HepG2 (cell line): ENCODE data around the gene B4GALT7. TPM values are rescaled to one million over a fixed set of nuclear protein-coding genes. Genes with fewer than 3 reads are reported as not detected.

ENCODE experiments used
- ATAC-seq: fragments of 200-7000 bp; cut with Tn5 transposase; 3 replicates; pipeline ENCODE4 v1.9.1; 2020; ENCODE audit warnings: mild to moderate bottlenecking, moderate library complexity
- BruUV-seq: library from RNA; stranded (reverse); fragments of 400-500 nt; replicated peaks from 2 replicates; lab custom pipeline; 2021; lab: Mats Ljungman, UMichigan
- CTCF ChIA-PET: fragments of 300-600 bp; formaldehyde crosslinking; extraction: SDS; loops from one replicate; lab custom pipeline; 2021; ENCODE audit warnings: low total read pairs, inconsistent platforms, low intra/inter-chr PET ratio; lab: Yijun Ruan, JAX
- POLR2A ChIA-PET: fragments of 350-600 bp; sonication (Branson Sonifier 250); formaldehyde crosslinking; loops from one replicate; lab custom pipeline; 2020; ENCODE audit warnings: antibody characterized with exemption, inconsistent platforms; lab: Yijun Ruan, JAX
- DNase-seq: peaks from one replicate; pipeline ENCODE4 v3.0.0-alpha.2; 2015; ENCODE audit warnings: low spot score
- FAIRE-seq: peaks from 3 replicates; lab custom pipeline; 2011; peaks lifted over from hg19 to GRCh38; lab: Jason Lieb, UNC
- H2AFZ ChIP-seq: one replicate; pipeline ENCODE4 v1.6.1; 2011; ENCODE audit warnings: low read length, inconsistent platforms
- H3K27ac ChIP-seq: fragments of 300-600 bp; 3 replicates; pipeline ENCODE4 v1.8.0; 2011; ENCODE audit warnings: mixed run types, mild to moderate bottlenecking, mixed read lengths, low read length, inconsistent platforms; ENCODE audit not compliant: insufficient read depth; ENCODE audit errors: extremely low read length
- H3K27me3 ChIP-seq, 2 experiments: fragments of 200-600 bp in 1 of 2; 2 replicates in 1 of 2; 3 replicates in 1 of 2; pipeline versions ENCODE4 v1.6.0 to v1.8.0; 2011; ENCODE audit warnings: low read length in 2 of 2, mild to moderate bottlenecking in 2 of 2, moderate library complexity in 2 of 2, inconsistent platforms in 1 of 2; ENCODE audit not compliant: insufficient read depth in 2 of 2, control insufficient read depth in 1 of 2
- H3K36me3 ChIP-seq, 2 experiments: fragments of 200-600 bp in 1 of 2; replicated peaks in 1 of 2; 2 replicates in 1 of 2; 3 replicates in 1 of 2; pipeline versions ENCODE4 v1.5.1 to v1.8.0; 2011; ENCODE audit warnings: low read length in 2 of 2, inconsistent platforms in 1 of 2; ENCODE audit not compliant: insufficient read depth in 2 of 2, control insufficient read depth in 1 of 2
- H3K4me1 ChIP-seq: 2 replicates; pipeline ENCODE4 v1.5.1; 2012; ENCODE audit warnings: low read length, inconsistent platforms; ENCODE audit not compliant: insufficient read depth
- H3K4me2 ChIP-seq: 2 replicates; pipeline ENCODE4 v1.6.0; 2011; ENCODE audit warnings: low read depth, low read length, inconsistent platforms
- H3K4me3 ChIP-seq, 3 experiments: fragments of 200-600 bp in 1 of 3; sonication (generic), shearing (Covaris generic) in 1 of 3; replicated peaks in 1 of 3; 2 replicates each; pipeline ENCODE4 v1.5.1; 2011 to 2016; ENCODE audit warnings: low read length in 3 of 3, inconsistent platforms in 2 of 3, low read depth in 2 of 3, mild to moderate bottlenecking in 2 of 3, control low read depth in 1 of 3, mixed read lengths in 1 of 3; ENCODE audit not compliant: insufficient read depth in 1 of 3
- H3K79me2 ChIP-seq: one replicate; pipeline ENCODE4 v1.6.1; 2011; ENCODE audit warnings: low read length, inconsistent platforms; ENCODE audit not compliant: insufficient read depth
- H3K9ac ChIP-seq: 2 replicates; pipeline ENCODE4 v1.6.0; 2011; ENCODE audit warnings: mild to moderate bottlenecking, low read depth, low read length, inconsistent platforms; ENCODE audit not compliant: insufficient read depth
- H3K9me3 ChIP-seq: 2 replicates; pipeline ENCODE4 v1.5.1; 2012; ENCODE audit warnings: mild to moderate bottlenecking, low read length
- H4K20me1 ChIP-seq: 2 replicates; pipeline ENCODE4 v1.6.0; 2011; ENCODE audit warnings: inconsistent platforms, mild to moderate bottlenecking, low read length, moderate library complexity; ENCODE audit not compliant: insufficient read depth
- CBX2 ChIP-seq, 2 experiments: fragments of 200-600 bp in 1 of 2; sonication (generic); formaldehyde crosslinking in 1 of 2; IDR thresholded peaks; 2 replicates each; pipeline versions ENCODE4 v1.7.0 to v1.8.1; 2018 to 2022; ENCODE audit warnings: low read depth in 2 of 2, low read length in 1 of 2, mild to moderate bottlenecking in 1 of 2, missing genetic modification reagents in 1 of 2
- HNF1B ChIP-seq: sonication (generic); formaldehyde crosslinking; IDR thresholded peaks from 2 replicates; pipeline ENCODE4 v1.5.1; 2020; ENCODE audit warnings: mild to moderate bottlenecking, moderate library complexity, missing genetic modification reagents
- IRF1 ChIP-seq: sonication (generic); formaldehyde crosslinking; IDR thresholded peaks from 2 replicates; pipeline ENCODE4 v1.4.0; 2020; ENCODE audit warnings: low read depth, mild to moderate bottlenecking, missing genetic modification reagents
- NR2F6 ChIP-seq, 2 experiments: IDR thresholded peaks; 2 replicates each; pipeline ENCODE4 v1.6.1; 2016; ENCODE audit warnings: antibody characterized with exemption in 1 of 2, mild to moderate bottlenecking in 1 of 2
- PHF21A ChIP-seq: sonication (generic); formaldehyde crosslinking; IDR thresholded peaks from 2 replicates; pipeline ENCODE4 v1.5.0; 2020; ENCODE audit warnings: mild to moderate bottlenecking, missing genetic modification reagents
- PHF8 ChIP-seq: sonication (generic); formaldehyde crosslinking; IDR thresholded peaks from 2 replicates; pipeline ENCODE4 v1.5.0; 2020; ENCODE audit warnings: missing genetic modification reagents
- RORA ChIP-seq: sonication (generic); formaldehyde crosslinking; IDR thresholded peaks from 2 replicates; pipeline ENCODE4 v1.5.0; 2020; ENCODE audit warnings: mild to moderate bottlenecking, missing genetic modification reagents, moderate library complexity
- SP5 ChIP-seq: IDR thresholded peaks from 2 replicates; pipeline ENCODE4 v1.6.1; 2016; ENCODE audit warnings: low read depth, borderline replicate concordance
- TEF ChIP-seq: sonication (generic); formaldehyde crosslinking; IDR thresholded peaks from 2 replicates; pipeline ENCODE4 v1.5.0; 2020; ENCODE audit warnings: missing genetic modification reagents
- ZBTB7B ChIP-seq: sonication (generic); formaldehyde crosslinking; IDR thresholded peaks from 2 replicates; pipeline ENCODE4 v1.4.0; 2020; ENCODE audit warnings: missing genetic modification reagents
- ZGPAT ChIP-seq: IDR thresholded peaks from 2 replicates; pipeline ENCODE4 v1.6.1; 2016; ENCODE audit warnings: mild to moderate bottlenecking
- ZNF33B ChIP-seq: sonication (generic); formaldehyde crosslinking; IDR thresholded peaks from 2 replicates; pipeline ENCODE4 v1.5.1; 2020; ENCODE audit warnings: mild to moderate bottlenecking, missing genetic modification reagents
- ZNF850 ChIP-seq: sonication (generic); formaldehyde crosslinking; conservative IDR thresholded peaks from 2 replicates; pipeline ENCODE4 v1.9.0; 2021; ENCODE audit warnings: mild to moderate bottlenecking, missing genetic modification reagents
- WGBS: methylation state at CpG from one replicate; pipeline ENCODE4 v1.1.6; 2017; ENCODE audit warnings: low lambda C conversion rate; 5-methylcytosine and 5-hydroxymethylcytosine counted together
- in situ Hi-C: cut with HindIII; loops from 2 replicates; pipeline ENCODE4 v1.10.0; 2017; ENCODE audit warnings: low pct_unique_long_range_greater_than_20kb; ENCODE audit not compliant: extremely low pct_ligation_motif_present
- intact Hi-C: fragments of 100-400 bp; cut with micrococcal nuclease; formaldehyde crosslinking; loops from one replicate; pipeline ENCODE4 v1.10.0; 2022; ENCODE audit not compliant: unreplicated experiment
- polyA plus RNA-seq, 8 experiments: library from polyadenylated mRNA; depleted of rRNA in 3 of 8; stranded (reverse) in 7 of 8; unstranded in 1 of 8; fragments of >200 nt; fragmentation: Illumina TruSeq in 4 of 8; extraction: Trizol in 4 of 8; gene quantifications; 2 replicates each; pipeline versions ENCODE4 v1.2.1 to v1.2.3, GENCODE V29; 2011 to 2016; ENCODE audit warnings: low read depth in 4 of 8, missing spikeins in 1 of 8, mixed read lengths in 1 of 8; ENCODE audit not compliant: insufficient read depth in 1 of 8
- total RNA-seq, 5 experiments: library from RNA; depleted of rRNA; stranded (reverse); fragments of >200 nt; fragmentation: Illumina TruSeq; extraction: Trizol; gene quantifications; 2 replicates each; pipeline ENCODE4 v1.2.3, GENCODE V29; 2016; ENCODE audit warnings: low read depth in 1 of 5

B4GALT7 gene
- total and polyA plus RNA-seq, 2 of the 13 experiments (the other 11 are each of a cell fraction or from before 2014, with no cell fraction given): 16.4 to 20.5 TPM

- TF ChIP-seq ZGPAT (peak; percentile 55), PHF21A (CRISPR knock-in tag) (peak; percentile 86), SP5 (CRISPR knock-in tag) (peak; percentile 56; the same call in 1 of the 2 replicates), NR2F6 (IDR thresholded peaks at IDR 0.05) (peak; percentile 76), NR2F6 (CRISPR knock-in tag; IDR thresholded peaks at IDR 0.05) (peak; percentile 43; the same call in 1 of the 2 replicates), ZNF850 (CRISPR knock-in tag) (no peak), IRF1 (CRISPR knock-in tag) (no peak), HNF1B (CRISPR knock-in tag) (peak; percentile 71; the same call in 1 of the 2 replicates)
Observed at GRCh38 chr5:177588413-177588909, 11.5 kb upstream of the B4GALT7 start (continued).

- H3K4me3 ChIP-seq: no peak overlapping the region
- no peak overlapping the region for H3K4me2 ChIP-seq
- FAIRE-seq (no peak), ATAC-seq (no peak), DNase-seq (no peak)
- intact Hi-C loops (loop anchor here (5.0 kb wide), 1 partner anchor 43 kb away; no protein-coding TSS in a partner anchor), in situ Hi-C loops (no loop called here)
- no TSS peak for BruUV-seq
- no peaks in the 10 kb centered on the region for H4K20me1 ChIP-seq
- no peak overlapping the region for H3K27ac ChIP-seq
- H3K36me3 ChIP-seq: peaks cover 16 to 21% of the 10 kb centered on the region in 2 experiments
- peaks cover 20% of the 10 kb centered on the region for H3K79me2 ChIP-seq
- POLR2A ChIA-PET: no interaction called here
- H3K27me3 ChIP-seq: peaks cover 0 to 5% of the 10 kb centered on the region in 2 experiments; a peak in 3 of 5 replicates
- H3K9ac ChIP-seq: no peak overlapping the region
- peaks cover 41% of the 10 kb centered on the region for H3K4me1 ChIP-seq
- H2AFZ ChIP-seq: no peak overlapping the region
- CTCF ChIA-PET: no interaction called here
- 55% methylated on average over 1 of the region's 1 CpG for WGBS
- H3K9me3 ChIP-seq: no peaks in the 10 kb centered on the region
- TF ChIP-seq ZBTB7B (CRISPR knock-in tag) (no peak), TEF (no peak), RORA (CRISPR knock-in tag) (no peak), PHF8 (CRISPR knock-in tag) (no peak), ZNF33B (CRISPR knock-in tag) (no peak), CBX2 (IDR thresholded peaks at IDR 0.05; ENCODE audit: low read depth, low read length) (no peak), CBX2 (CRISPR knock-in tag; IDR thresholded peaks at IDR 0.05; ENCODE audit: low read depth) (no peak)
Observed at GRCh38 chr5:177590406-177590805, 9.5 kb upstream of the B4GALT7 start.
